Activated T-cell treated with anti-CD3 and anti-CD28 coated beads, Interleukin-2, amount 50 U/mL, for 48 hours (primary cell): ENCODE data around the gene PTPRT.

Source experiments
- DNase-seq, 2 experiments: peaks; one replicate each; pipeline ENCODE4 v3.0.0-alpha.2; 2020

The PTPRT gene

GRCh38 chr20:42530191-42530590 is 659.5 kb downstream of the PTPRT start:
- no peak for DNase-seq

- no peak for DNase-seq
These were observed 665.6 kb downstream of the PTPRT start for GRCh38 chr20:42524058-42524457.

- DNase-seq, result no peak
These were observed 673.0 kb downstream of the PTPRT start for GRCh38 chr20:42516692-42517091.

- no peak for DNase-seq
These were observed 679.0 kb downstream of the PTPRT start for GRCh38 chr20:42510686-42511085.

GRCh38 chr20:42507874-42508273 is 681.8 kb downstream of the PTPRT start:
- DNase-seq, result no peak

GRCh38 chr20:42506397-42506796 is 683.3 kb downstream of the PTPRT start:
- no peak for DNase-seq

- no peak for DNase-seq
These were observed 687.1 kb downstream of the PTPRT start for GRCh38 chr20:42502591-42502990.

GRCh38 chr20:42496595-42496994 is 693.1 kb downstream of the PTPRT start:
- no peak for DNase-seq

- no peak for DNase-seq
These were observed 695.4 kb downstream of the PTPRT start for GRCh38 chr20:42494290-42494689.

GRCh38 chr20:42493001-42493400 is 696.7 kb downstream of the PTPRT start:
- DNase-seq, result no peak

- DNase-seq, result no peak
These were observed 697.4 kb downstream of the PTPRT start for GRCh38 chr20:42492290-42492689.

GRCh38 chr20:42485556-42485955 is 704.1 kb downstream of the PTPRT start:
- no peak for DNase-seq

GRCh38 chr20:42484790-42485375 is 704.8 kb downstream of the PTPRT start:
- no peak for DNase-seq

GRCh38 chr20:42484335-42484734 is 705.4 kb downstream of the PTPRT start:
- DNase-seq, result no peak

- peak; percentile 17 to 22 for DNase-seq
These were observed 705.9 kb downstream of the PTPRT start for GRCh38 chr20:42483730-42484303.

GRCh38 chr20:42482808-42483207 is 706.9 kb downstream of the PTPRT start:
- no peak for DNase-seq

- DNase-seq, result no peak
These were observed 713.9 kb downstream of the PTPRT start for GRCh38 chr20:42475773-42476172.

GRCh38 chr20:42474646-42475045 is 715.1 kb downstream of the PTPRT start:
- no peak for DNase-seq

GRCh38 chr20:42472198-42472597 is 717.5 kb downstream of the PTPRT start:
- no peak for DNase-seq

- no peak for DNase-seq
These were observed 727.6 kb downstream of the PTPRT start for GRCh38 chr20:42461965-42462593.

- no peak for DNase-seq
These were observed 728.4 kb downstream of the PTPRT start for GRCh38 chr20:42461291-42461690.

- no peak for DNase-seq
These were observed 742.4 kb downstream of the PTPRT start for GRCh38 chr20:42447270-42447669.

- no peak for DNase-seq
These were observed 744.9 kb downstream of the PTPRT start for GRCh38 chr20:42444799-42445198.

GRCh38 chr20:42443200-42443599 is 746.5 kb downstream of the PTPRT start:
- DNase-seq, result no peak

GRCh38 chr20:42442716-42443115 is 747.0 kb downstream of the PTPRT start:
- no peak for DNase-seq
